Dedifferentiated amniotic fluid mesenchymal stem cell (primary cell): ENCODE data around the gene TMEM131L.
"Not testable (repeated sequence)": the region's sequence is repeated elsewhere in the genome, so short reads cannot be mapped to it uniquely, and the experiment has no call there.

Source experiments
- DNase-seq: peaks from one replicate; pipeline ENCODE4 v3.0.0-alpha.2; 2016; ENCODE audit errors: extremely low spot score

The TMEM131L gene

DNA sequence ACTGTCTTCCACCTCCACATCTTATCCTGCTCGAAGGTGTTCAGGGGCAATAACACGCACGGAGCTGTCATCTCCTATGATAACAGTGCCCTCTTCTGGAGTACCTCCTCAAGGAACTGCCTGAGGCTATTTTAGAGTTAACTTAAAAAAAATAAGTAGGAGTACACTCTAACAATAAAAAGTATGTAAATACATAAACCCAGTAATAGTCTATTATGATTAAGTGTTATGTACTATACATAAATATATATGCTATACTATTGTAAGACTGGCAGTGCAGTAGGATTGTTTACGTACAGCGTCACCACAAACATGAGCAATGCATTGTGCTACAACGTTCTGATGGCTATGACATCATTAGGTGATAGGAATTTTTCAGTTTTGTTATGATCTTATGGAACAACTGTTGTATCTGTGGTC lies 183.4 kb downstream of the TMEM131L start:
- DNase-seq = no peak

DNA sequence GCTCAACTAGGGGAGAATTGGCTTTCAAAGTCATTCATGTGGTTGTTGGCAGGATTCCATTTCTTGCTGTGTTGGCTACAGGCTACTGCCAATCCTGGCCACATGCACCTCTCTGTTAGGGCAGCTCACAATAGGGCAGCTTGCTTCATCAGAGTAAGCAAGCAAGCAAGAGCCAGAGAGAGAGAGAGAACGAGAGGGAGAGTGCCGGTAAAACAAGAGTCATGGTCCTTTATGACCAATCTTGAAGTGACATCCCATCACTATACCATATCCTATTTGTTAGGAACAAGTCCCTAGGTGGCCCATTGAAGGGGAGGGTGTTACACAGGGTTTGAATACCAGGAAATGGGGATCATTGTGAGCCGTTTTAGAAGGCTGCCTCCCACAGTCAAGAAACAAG lies 185.0 kb downstream of the TMEM131L start:
- DNase-seq = no peak

DNA sequence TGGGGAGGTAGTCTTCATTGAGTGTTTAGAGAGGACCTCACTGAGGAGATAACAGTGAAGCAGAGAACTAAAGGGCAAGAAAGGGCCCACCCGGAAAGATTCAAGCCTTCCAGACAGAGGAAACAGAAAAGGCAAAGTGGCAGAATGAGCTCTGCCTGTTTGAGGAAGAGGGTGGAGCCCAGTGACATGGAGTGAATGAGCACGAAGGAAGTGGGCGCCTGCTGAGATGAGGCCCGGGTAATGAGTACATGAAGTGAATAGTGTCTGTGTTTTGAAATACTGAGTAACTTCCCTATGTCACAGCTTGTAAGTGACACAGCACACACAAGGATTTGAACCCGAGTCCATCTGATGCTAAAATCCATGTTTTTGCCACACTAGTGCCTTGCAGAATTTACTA lies 185.4 kb downstream of the TMEM131L start:
- DNase-seq = no peak

DNA sequence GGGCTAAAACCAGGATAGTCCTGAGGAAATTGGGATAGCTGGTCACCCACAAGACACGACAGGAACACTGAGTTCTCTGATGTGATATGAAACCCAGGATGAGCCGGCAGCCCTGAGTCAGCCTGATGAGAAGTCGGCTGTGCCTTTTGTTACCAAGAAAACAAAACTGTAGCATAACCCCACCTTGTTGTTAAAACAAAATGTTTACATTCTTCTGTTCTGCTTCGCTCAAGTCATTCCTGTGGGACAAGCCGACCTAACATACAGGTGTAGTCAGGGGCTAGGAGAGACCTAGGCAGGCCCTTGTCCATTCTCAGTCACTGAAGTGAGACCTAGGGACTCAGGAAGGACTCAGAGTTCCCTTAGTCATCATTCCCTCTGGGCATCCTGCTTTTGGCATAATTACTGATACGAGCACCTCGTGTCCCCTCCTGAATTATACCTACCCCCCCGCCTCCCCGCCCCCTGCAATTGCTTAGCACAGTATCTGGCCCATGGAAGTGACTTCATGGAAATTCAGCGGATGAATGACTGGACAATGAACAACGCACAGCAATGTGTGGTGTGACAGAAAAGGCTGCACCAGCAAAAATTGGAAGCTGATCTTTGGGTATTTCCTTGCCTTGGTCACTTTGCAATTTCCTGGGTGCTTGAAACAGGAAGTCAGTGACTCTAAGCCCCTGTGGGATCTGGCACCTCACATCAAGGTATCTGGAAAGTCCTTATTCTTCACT lies 186.1 kb downstream of the TMEM131L start:
- DNase-seq = no peak

DNA sequence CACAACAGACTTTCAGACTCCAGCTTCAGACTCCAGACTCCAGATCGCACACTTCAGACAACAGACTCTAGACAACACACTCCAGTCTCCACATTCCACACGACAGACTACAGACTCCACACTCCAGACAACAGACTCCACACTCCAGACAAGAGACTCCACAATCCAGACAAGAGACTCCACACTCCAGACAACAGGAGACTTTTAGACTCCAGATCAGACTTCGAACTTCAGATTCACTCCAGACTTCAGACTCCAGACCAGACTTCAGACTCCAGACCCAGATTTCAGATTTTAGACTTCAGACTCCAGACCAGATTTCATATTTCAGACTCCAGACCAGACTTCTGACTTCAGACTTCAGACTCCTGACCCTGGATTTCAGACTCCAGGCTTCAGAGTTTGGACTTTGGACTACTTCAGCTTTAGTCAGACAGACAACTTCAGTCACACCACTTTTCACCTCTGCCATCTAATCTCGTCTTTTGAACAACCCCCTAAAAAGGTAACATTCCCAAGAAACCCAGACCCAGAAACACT lies 188.9 kb downstream of the TMEM131L start:
- no peak for DNase-seq

DNA sequence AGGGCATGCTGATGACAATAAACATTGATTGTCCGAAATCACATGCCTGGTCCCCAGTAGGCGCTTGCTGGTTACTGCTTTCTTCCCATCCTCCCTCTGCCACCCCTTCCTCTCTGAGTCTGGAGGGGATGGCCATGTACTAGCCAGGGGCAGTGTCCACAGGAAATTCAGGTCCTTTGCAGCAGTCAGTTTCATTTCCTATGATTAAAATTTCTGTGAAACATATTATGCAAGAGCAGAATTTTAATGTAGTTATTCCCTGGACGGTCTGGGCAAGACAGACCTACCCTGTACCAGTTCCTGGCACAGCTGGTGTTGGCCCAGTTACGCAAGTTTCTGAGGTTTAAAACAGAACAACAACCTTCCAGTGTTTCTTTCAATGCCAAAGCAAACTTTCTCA lies 189.8 kb downstream of the TMEM131L start:
- no peak for DNase-seq

DNA sequence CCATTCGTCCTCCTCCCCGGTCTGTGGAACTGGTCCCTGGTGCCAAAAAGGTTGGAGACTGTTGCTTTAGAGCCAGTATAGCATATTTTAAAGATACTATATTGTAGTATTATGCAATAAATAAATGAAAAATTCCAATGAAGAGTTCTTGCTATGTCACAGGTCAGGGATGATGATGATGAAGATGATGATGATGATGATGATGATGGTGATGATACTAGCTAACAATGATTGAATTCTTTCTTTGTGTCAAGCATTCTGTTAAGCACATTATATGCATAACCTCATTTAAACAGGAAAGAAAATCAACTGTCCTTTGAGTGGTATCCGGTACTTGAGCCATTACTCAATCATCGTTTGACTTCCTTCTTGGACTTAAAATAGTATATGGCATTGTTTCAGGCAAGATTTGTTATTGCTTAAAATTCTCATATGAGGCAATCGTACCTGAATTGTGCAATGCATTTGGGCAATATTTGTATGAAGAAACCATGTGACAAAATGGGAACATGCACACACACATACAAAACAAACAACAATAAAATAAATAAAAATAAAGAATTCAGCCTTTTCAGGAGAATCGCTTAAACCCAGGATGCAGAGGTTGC lies 195.2 kb downstream of the TMEM131L start:
- DNase-seq = no peak

DNA sequence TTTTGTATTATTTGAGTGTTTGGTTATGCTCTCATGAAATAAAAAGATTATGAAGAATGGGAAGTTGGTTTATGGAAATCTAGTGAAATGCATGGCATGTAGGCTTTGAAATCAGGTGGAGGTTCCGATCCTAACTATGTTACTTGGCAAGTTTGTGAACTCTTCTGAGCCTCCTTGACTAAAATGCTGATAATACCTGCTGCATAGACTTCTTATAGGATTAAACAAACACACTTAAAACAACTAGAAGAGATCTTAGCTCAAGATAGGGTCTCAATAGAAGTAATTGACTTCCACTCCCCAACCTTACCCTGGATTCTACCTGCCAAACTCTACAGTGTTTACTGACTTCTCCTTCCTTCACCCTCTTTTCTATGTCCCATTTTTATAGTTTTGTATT lies 195.7 kb downstream of the TMEM131L start:
- DNase-seq = no peak

DNA sequence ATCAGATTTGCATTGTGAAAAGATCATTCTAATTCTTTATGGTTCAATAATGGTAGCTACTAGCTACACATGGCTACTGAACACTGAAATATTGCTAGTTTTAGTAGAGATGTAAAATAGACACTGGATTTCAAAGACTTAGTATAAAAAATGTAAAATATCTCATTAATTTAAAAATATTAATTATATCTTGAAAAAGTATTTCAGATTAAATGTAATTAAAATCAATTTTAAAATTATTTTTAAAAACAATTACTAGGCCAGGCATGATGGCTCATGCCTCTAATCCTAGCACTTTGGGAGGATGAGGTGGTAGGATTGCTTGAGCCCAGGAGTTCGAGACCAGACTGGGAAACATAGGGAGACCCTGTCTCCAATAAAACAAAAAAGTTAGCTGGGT lies 197.5 kb downstream of the TMEM131L start:
- no peak for DNase-seq

DNA sequence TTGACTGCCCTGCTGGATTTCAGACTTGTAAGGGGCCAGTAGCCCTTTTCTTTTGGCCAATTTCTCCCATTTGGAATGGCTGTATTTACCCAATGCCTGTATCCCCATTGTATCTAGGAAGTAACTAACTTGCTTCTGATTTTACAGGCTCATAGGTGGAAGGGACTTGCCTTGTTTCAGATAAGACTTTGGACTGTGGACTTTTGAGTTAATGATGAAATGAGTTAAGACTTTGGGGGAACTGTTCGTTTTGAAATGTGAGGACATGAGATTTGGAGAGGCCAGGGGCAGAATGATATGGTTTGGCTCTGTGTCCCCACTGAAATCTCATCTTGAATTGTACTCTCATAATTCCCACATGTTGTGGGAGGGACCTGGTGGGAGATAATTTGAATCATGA lies 200.3 kb downstream of the TMEM131L start:
- DNase-seq = not testable (repeated sequence)

DNA sequence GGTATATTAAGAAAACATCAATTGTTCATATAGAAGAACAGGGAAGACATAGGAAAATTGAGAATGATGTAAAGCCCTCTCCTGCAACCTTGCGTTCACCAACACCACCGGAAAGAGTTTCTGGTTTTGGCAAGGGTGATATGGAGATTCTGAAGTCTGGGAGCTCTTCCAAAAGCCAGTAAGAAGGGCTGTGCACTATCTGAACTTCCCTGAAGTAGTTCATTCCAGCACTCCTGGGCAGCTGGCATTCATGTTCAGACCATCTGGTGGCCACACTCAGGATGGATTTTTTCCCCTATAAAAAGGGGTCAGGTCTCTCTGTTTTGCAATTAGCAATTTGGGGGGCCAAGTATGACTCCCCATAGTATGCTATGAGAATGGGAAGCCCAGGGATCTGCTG lies 202.5 kb downstream of the TMEM131L start:
- DNase-seq = no peak

DNA sequence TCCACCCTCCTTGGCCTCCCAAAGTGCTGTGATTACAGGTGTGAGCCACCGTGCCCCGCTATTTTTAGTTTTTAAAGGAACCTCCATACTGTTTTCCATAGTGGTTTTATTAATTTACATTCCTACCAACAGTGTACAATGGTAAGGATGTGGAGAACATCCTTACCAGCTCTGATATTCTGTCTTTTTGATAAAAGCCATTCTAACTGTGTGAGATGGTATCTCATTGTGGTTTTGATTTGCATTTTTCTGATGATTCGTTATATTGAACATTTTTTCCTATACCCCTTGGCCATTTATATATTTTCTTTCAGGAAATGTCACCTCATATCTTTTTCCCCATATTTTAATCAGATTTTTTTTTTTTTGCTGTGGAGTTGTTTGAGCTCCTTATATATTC lies 203.7 kb downstream of the TMEM131L start:
- DNase-seq = no peak

DNA sequence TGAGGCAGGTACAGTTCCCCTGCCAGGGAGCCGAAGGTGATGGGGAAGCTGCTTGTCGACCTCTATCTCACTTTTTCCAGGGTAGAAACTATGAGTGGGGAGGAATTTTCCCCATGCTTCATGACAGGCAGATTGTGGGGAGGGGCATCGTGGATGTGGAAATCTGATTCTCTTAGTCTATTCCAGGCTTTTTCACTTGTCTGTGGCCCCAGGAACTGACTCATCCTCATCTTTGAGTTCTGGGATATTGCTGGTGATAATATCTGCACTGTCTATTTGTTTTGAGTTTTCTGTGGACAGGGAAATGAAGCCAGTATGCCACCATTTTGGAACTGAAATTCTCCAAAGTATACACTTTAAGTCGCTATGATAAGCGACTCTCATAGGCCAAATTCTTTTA lies 210.3 kb downstream of the TMEM131L start:
- no peak for DNase-seq

DNA sequence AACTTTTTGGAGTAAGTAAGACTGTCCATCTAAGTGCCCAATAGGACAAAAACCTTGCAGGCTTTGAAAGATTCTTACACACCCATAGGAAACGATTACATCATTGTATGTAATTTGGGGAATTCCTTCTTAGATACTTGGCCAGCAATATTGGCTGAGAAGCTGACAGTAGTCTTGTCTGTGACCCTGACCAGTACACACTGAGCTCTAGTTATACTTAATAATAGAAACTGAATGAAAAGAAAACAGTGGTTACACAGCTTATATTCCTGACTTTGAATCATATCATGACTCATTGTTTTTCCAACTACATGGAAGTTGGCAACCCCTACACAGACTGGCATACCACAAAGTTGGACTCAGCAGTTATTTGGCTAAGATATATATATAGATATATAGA lies 210.8 kb downstream of the TMEM131L start:
- peak; percentile 93 for DNase-seq

DNA sequence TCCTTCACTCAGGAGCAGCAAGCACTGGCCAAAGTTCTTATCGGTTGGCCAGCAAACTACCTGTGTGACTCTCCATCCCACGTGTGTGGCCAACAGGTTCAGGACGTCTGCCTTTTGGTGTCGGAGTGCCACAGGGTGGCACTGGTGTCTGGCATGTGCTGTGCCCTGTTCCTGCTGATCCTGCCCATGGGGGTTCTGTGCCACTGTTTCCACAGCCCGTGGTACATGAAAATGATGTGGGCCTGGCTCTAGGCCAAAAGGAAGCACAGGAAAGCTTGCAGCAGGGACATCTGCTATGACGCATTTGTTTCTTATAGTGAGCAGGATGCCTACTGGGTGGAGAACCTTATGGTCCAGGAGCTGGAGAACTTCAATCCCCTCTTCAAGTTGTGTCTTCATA lies 213.3 kb downstream of the TMEM131L start:
- no peak for DNase-seq

DNA sequence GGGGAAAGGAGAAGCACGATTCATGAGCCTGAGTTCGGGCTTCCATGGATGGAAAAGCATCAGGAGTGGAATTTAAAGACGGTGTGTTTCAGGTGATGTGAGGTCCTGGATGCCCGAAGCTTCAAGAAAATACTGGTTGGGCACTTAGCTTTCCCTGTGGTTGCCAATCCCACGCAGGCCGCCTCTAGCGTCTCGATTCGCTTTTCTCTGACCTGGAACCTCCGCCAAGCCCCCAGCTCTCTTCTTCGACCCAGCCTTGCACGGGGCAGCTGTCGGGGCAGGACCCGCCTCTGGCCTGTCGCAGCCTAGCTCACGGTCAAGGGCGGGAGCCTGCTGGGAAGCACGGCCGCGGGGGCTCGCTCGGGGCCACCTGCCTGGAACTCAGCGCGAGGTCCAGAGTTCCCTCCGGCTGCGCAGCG lies 217.6 kb downstream of the TMEM131L start:
- DNase-seq = no peak

DNA sequence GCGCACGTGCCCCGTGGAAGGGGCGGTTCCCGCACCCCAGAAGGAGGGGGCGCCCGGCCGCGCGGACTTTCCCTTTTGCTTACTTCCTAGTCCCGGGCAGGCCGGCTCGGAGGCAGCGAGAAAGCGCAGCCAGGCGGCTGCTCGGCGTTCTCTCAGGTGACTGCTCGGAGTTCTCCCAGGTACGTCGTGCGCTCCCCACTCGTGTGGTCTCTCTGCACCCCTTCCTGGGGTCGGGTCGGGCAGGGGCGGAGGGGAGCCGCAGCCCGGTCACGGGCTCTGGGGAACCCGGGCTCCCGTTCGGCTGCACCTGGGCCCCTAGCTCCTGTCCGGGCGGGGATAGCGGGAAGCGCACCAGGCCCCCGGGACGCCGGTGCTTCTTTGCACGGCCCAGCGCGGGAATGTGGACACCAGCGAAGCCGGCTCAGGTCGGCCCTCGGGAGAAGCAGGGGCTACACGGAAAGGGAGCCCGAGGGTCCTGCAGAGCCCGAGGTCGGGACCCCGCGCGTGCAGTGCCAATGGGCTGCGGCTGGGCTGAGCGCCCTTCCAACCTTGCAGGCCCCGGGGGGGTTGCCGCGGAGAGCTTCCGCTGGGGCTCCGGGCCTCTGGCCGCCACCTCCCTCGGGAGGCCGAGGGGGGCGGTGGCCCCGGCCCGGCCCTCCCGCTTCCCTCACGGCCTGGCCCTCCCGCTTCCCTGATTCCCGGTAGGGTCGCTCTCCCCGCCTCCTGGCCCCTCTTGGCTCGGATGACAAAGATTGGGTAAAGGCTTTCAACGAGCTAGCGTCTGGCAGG lies 218.2 kb downstream of the TMEM131L start, which contains the start of gene TLR2:
Gene TLR2, plus strand, starts transcription at position 99 of the 789 bp plus-strand sequence. CDS start 18,628 bp downstream, outside the sequence.
- DNase-seq = no peak

DNA sequence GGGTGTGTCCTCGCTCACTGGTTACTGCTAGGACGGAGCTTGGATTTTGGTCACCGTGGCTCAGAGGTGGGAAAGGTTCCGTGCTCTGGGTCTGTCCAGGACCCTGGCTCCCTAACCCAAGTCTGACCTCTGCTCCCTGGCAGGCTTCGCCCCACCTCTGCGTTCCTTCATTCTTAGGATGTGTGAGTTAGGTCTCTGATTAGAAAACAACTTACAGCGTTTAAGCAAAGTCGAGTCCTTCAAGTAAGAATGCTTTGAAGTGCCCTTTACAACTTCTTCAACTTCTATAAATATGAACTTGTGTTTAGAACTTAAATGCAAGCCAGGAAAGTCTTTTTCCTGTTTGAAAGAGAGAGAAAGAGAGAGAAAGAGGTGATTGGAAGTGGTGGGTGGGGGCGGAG lies 218.8 kb downstream of the TMEM131L start:
- DNase-seq = no peak
